Peyer's patch (tissue), 4 donors: ENCODE data around the gene CDK5. TPM values are rescaled to one million over a fixed set of nuclear protein-coding genes. Genes with fewer than 3 reads are reported as not detected.

Source experiments
- DNase-seq, 3 donors: peaks; one replicate each; pipeline ENCODE4 v3.0.0-alpha.2; 2017 to 2019
- H3K27ac ChIP-seq, 4 donors: fragments of 200-600 bp; sonication (generic); one replicate each; pipeline ENCODE4 v1.5.1; 2016 to 2019
- H3K27me3 ChIP-seq, 2 donors: fragments of 200-600 bp; sonication (generic); one replicate each; pipeline ENCODE4 v1.5.1; 2019
- H3K36me3 ChIP-seq, 3 donors: fragments of 200-600 bp; sonication (generic); one replicate each; pipeline ENCODE4 v1.5.1; 2016 to 2019
- H3K4me1 ChIP-seq, 4 donors: fragments of 200-600 bp; sonication (generic); one replicate each; pipeline ENCODE4 v1.5.1; 2016 to 2019
- H3K4me3 ChIP-seq, 4 donors: fragments of 200-600 bp; sonication (generic); 1 replicate in 3 of 4; 2 replicates in 1 of 4; pipeline ENCODE4 v1.5.1; 2016 to 2019; ENCODE audit warnings: mild to moderate bottlenecking in 1 of 4
- H3K9me3 ChIP-seq, 4 donors: fragments of 200-600 bp; sonication (generic); one replicate each; pipeline ENCODE4 v1.5.1; 2016 to 2019; ENCODE audit warnings: mild to moderate bottlenecking in 1 of 4
- POLR2A ChIP-seq, 2 donors: fragments of 450-650 bp; IDR thresholded peaks; one replicate each; pipeline ENCODE4 v1.5.1; 2017; ENCODE audit warnings: antibody characterized with exemption in 2 of 2, mild to moderate bottlenecking in 2 of 2, moderate library complexity in 2 of 2
- total RNA-seq, 4 donors: library from RNA; depleted of rRNA; stranded (reverse); fragments of >200 nt; gene quantifications; one replicate each; pipeline ENCODE4 v1.1.0, GENCODE V29; 2016
- TF ChIP-seq, protein P1 (sequence below), 6 experiments: fragments of 450-650 bp in 4 of 6; fragments of 200-600 bp in 2 of 6; sonication (generic) in 1 of 6; IDR thresholded peaks; one replicate each; pipeline ENCODE4 v1.5.1; 2017 to 2019; ENCODE audit warnings: antibody characterized with exemption in 6 of 6, mild to moderate bottlenecking in 3 of 6, moderate library complexity in 1 of 6

Gene CDK5
- total RNA-seq, 4 donors from 2014 or later: 6.9 to 15.4 (median 13.8) TPM

DNA sequence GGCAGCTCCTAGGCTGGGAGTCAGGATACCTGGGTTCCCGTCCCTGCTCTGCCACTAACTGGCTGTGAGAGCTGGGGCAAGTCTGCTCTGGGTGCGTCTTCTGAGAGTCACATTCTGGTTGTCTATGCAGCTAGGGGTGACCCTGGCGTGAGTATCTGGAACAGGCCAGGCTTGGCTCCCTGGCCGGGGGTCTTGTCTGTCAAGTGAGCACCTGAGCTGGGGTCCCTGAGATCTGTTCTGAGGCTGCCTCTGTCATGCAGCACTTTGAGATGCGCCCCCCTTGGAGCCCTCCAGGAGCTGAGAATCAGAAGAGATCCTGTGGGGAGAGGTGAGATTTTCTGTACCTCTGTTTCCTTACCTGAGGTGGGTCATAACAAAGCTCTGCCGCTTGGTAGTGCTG is 36.1 kb upstream of the CDK5 start:
- H3K4me1 ChIP-seq: peaks cover 0 to 31% (median 0%) of the 10 kb centered on the region in 4 donors

DNA sequence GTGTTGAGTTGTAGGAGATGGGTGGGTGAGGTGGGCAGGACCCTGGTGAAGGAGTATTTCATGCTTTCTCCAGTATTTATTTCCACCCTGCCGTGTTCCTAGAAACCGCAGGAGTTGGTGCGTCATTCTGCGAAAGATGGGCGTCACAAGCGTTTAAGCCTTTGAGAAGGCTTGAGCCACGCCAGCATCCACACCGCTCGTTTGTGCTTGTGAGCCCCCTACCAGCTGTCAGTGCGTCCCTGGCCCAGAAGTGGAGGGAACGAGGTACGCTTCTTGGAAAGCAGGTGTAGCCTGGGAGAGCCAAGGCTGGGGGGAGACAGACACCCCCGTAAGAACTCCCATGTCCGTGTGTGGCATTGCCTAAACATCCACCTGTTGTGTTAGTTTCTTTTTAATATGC is 34.3 kb upstream of the CDK5 start:
- Histone ChIP-seq H3K9me3 (no peaks in the 10 kb centered on the region), H3K27me3 (no peaks in the 10 kb centered on the region), H3K27ac (peak overlapping the region in 1 of 4 donors; percentile 39), H3K4me1 (peaks cover 0 to 42% (median 10%) of the 10 kb centered on the region in 4 donors), H3K4me3 (no peak overlapping the region), H3K36me3 (peaks cover 0 to 5% (median 0%) of the 10 kb centered on the region in 3 donors)
- no peak for TF ChIP-seq POLR2A (IDR thresholded peaks at IDR 0.05)
- TF ChIP-seq, protein P1, sequence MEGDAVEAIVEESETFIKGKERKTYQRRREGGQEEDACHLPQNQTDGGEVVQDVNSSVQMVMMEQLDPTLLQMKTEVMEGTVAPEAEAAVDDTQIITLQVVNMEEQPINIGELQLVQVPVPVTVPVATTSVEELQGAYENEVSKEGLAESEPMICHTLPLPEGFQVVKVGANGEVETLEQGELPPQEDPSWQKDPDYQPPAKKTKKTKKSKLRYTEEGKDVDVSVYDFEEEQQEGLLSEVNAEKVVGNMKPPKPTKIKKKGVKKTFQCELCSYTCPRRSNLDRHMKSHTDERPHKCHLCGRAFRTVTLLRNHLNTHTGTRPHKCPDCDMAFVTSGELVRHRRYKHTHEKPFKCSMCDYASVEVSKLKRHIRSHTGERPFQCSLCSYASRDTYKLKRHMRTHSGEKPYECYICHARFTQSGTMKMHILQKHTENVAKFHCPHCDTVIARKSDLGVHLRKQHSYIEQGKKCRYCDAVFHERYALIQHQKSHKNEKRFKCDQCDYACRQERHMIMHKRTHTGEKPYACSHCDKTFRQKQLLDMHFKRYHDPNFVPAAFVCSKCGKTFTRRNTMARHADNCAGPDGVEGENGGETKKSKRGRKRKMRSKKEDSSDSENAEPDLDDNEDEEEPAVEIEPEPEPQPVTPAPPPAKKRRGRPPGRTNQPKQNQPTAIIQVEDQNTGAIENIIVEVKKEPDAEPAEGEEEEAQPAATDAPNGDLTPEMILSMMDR (IDR thresholded peaks at IDR 0.05): no peak
- no peak for DNase-seq

More for the DNA sequence above, 36.1 kb upstream of the CDK5 start:
- no peak overlapping the region for H3K27ac ChIP-seq
- H3K9me3 ChIP-seq: no peaks in the 10 kb centered on the region
- TF ChIP-seq, protein P1 (IDR thresholded peaks at IDR 0.05): no peak
- no peak for TF ChIP-seq POLR2A (IDR thresholded peaks at IDR 0.05)
- no peak overlapping the region for H3K4me3 ChIP-seq
- no peaks in the 10 kb centered on the region for H3K27me3 ChIP-seq
- no peak for DNase-seq
- H3K36me3 ChIP-seq: peaks cover 0 to 5% (median 0%) of the 10 kb centered on the region in 3 donors

DNA sequence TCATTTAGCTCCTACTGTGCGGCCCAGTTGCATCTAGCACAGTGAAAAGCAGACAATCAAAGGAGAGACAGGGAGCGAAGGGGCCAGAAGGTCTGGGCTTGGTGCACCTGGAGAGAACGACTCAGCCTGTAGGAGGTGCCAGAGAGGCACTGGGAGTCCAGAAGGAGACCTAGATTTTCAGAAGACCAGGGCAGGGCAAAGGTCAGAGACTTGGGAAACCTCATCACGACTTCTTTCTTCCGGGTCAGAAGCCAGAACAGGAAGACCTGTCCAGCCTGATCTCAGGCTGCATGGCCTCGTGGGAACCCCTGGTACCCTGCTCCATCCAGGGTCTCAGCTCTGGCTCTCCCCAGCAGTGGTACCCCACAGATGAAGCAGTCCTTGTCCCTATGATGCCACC is 33.7 kb upstream of the CDK5 start:
- DNase-seq: peak in 2 of 3 donors; percentile 69 to 85
- no peak overlapping the region for H3K4me3 ChIP-seq
- peak overlapping the region in 1 of 4 donors; percentile 39 for H3K27ac ChIP-seq

DNA sequence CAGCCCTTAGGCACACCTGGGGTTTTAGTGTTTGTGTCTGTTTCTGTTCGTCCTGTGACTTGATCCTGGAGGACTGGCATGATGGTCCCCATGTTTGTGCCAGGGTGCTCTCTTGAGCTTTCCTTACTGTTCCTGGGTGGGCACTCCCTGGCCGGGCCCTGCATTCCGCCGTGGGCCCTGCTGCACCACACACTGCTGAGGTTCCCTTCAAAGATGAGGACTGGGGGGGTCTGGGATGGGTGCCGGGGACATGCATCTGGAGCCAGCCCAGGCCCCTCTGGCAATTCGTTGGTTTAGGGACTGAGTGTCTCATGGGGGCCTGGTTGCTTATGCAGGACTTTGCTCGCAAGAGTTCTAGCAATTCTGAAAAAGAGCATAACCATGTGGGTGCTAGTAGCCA is 33.3 kb upstream of the CDK5 start:
- H3K27me3 ChIP-seq: no peaks in the 10 kb centered on the region
- no peak overlapping the region for H3K27ac ChIP-seq
- H3K36me3 ChIP-seq: peaks cover 0 to 5% (median 0%) of the 10 kb centered on the region in 3 donors
- TF ChIP-seq, protein P1 (IDR thresholded peaks at IDR 0.05): no peak
- no peak for DNase-seq
- no peaks in the 10 kb centered on the region for H3K9me3 ChIP-seq
- no peak overlapping the region for H3K4me3 ChIP-seq
- H3K4me1 ChIP-seq: peaks cover 0 to 42% (median 10%) of the 10 kb centered on the region in 4 donors

More for the DNA sequence above, 33.7 kb upstream of the CDK5 start:
- H3K36me3 ChIP-seq: peaks cover 0 to 5% (median 0%) of the 10 kb centered on the region in 3 donors
- H3K4me1 ChIP-seq: peaks cover 0 to 42% (median 10%) of the 10 kb centered on the region in 4 donors
- H3K9me3 ChIP-seq: no peaks in the 10 kb centered on the region
- no peaks in the 10 kb centered on the region for H3K27me3 ChIP-seq
- TF ChIP-seq POLR2A (IDR thresholded peaks at IDR 0.05): no peak
- TF ChIP-seq, protein P1 (IDR thresholded peaks at IDR 0.05): peak in 4 of 6 experiments; percentile 47 to 77 (median 66)

DNA sequence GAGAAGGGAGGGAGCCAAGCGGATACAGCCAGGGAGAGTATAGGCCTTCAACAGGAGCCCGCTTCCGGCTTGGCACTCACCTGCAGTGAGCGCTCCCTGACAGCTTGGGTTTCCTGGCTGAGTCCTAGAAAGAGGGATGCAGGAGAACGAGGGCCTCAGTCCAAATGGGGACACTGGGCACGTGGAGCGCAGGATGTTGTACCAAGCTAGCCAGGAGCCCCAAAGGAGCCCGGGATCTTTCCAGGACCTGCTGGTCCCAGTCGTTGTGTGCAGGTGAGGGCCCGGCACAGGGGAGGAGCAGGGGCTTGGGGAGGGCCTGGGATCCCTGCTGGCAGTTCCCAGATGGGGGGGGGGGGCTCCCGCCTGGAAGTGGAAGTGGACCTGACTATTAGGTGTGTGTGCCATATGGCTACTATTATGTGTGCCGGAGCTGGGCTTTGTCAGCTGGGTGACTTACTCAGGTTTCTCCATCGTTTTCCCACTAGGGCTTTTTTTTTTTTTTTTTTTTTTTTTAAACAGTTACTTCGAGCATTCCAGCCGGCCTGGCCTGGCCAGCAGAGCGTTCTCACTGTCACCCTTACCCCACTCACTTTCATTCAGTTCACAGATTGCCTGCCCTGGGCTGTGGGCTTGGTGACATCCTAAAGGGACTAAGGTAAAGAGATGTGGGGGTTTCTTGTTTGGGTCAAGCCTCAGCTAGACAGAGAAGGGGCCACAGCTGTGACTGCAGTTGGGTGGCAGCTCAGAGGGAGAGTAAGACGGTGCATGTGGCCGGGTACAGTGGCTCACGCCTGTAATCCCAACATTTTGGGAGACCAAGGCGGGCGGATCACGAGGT is 32.4 kb upstream of the CDK5 start:
- TF ChIP-seq, protein P1 (IDR thresholded peaks at IDR 0.05): no peak
- TF ChIP-seq POLR2A (IDR thresholded peaks at IDR 0.05): no peak
- peak overlapping the region; percentile 73 to 86 (median 78) for H3K27ac ChIP-seq
- no peaks in the 10 kb centered on the region for H3K9me3 ChIP-seq
- H3K4me3 ChIP-seq: peak overlapping the region in 2 of 4 donors; percentile 94 to 97
- no peak for DNase-seq
- no peaks in the 10 kb centered on the region for H3K27me3 ChIP-seq
- peaks cover 0 to 49% (median 10%) of the 10 kb centered on the region in 4 donors for H3K4me1 ChIP-seq
- peaks cover 0 to 5% (median 0%) of the 10 kb centered on the region in 3 donors for H3K36me3 ChIP-seq
